SK-N-DZ (cell line): Measurements from ENCODE around the gene TBC1D1.

Experiments
- DNase-seq: peaks from one replicate; pipeline ENCODE4 v3.0.0-alpha.2; 2015; ENCODE audit warnings: low spot score

TBC1D1 gene

GRCh38 chr4:37990731-37991245 lies 99.9 kb downstream of the TBC1D1 start:
- DNase-seq, result no peak

DNA sequence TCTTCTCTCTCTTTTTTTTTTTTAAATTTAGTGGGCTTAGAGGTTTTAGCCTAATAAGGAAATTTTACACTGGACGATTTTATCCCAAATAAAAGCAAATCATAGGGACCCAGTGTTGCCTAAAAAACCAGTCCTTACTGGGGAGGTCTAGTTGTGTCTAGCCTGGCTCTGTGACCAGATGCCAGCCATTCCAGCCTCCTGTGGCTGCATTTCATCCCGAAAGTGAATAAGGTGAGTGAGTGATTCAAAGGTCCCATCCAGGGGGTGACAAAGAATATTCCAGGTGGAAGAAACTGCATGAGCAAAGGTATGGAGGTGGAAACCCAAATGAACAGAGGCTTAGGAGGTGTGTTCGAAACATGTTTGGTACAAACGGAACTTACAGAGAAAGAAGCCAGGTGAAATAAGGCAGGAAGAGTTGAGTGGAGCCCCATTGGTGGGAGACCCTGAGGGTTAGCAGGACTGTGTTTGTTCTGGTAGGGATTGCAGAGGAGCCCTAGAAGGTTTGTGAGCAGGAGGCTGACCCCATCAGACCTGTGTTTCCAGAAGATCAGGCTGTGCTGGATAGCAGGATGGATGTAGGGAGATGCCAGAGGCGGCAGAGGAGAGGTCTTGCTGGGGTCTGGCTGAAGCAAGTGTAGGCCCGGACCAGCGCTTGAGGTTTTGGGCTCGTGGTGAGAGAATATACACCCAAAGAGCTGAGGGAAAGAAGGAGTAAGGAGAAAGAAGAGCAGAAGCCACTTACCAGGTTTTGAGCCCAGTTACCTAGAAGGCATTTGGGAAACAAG lies 100.9 kb downstream of the TBC1D1 start:
- DNase-seq, result no peak

DNA sequence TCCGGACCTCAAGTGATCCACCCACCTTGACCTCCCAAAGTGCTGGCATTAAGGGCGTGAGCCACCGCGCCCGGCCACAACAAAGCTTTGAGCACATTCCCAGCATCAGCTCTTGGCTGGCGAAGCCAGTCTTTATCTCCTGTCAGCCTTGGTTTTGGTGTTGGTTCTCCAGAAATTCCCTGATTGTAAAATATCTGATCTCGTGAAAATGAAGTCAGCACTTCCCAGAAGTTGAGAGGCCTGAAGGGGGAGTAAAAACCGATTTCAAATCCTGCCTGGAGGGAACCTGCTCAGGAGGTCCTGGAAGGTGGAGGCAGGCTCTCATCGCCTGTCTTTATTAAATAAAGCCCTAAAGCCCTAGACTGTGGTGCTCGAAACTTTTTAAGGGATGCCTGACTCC lies 102.9 kb downstream of the TBC1D1 start:
- no peak for DNase-seq

- DNase-seq, result no peak
These were observed 103.7 kb downstream of the TBC1D1 start for GRCh38 chr4:37994569-37994968.

DNA sequence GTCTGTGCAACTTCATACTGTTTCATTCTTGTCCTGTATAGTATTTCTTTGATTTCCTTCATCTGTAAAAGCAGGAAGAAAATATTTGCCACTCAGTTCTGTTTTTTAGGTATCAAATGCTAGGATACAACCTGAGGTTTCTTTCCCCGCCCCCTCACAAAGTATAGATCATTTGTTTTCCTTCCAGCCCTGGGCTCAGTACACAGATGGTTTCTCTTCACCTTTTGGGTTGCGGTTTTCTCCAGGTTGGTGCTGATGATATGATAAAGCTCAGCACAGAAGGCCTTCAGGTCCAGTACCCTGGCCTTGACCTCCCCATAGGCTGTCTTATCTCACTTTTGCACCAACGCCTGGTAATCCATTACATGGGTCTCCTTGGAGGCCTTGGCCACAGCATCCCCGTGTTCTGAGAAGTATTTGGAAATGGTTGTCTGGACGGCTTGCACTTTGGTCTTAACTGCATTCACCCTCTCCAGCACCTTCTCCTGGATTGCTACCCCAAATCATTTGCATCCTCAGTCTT lies 104.5 kb downstream of the TBC1D1 start:
- no peak for DNase-seq

DNA sequence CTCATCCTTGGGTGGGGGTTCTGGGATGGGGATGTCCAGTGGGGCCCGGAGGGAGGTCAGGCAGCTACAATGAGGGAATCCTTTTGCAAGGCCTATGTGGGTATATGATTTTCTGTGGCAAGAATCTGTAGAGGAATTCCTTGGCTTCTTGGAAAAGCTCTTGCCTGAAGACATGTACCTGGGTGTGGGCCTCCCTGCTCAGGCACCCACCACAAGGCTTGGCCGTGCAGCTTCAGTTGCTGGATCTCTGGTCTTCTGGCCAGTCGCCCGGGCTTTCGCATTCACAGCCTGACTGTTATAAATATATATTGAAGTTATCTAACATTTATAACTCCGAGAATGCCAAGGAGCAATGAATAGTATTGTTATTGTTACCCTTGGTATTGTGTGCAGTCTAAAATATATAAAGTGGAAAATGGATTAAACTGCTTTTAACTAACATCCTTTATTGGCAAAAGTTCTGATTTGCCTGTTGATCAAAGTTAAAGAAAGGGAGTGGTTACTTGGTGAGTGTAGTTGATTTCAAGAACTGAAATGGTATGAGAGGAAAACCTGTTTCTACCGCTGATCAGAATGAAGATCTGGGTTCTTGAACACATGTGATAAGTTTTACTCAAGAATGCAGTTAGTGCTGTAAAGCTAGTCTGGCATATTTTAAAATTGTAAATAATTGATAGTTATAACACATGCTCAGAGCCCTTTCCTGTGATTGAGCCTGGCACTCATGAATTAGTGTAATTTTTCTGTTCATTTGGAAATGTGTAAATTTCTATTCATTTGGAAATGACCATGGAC lies 105.3 kb downstream of the TBC1D1 start:
- DNase-seq, result no peak

DNA sequence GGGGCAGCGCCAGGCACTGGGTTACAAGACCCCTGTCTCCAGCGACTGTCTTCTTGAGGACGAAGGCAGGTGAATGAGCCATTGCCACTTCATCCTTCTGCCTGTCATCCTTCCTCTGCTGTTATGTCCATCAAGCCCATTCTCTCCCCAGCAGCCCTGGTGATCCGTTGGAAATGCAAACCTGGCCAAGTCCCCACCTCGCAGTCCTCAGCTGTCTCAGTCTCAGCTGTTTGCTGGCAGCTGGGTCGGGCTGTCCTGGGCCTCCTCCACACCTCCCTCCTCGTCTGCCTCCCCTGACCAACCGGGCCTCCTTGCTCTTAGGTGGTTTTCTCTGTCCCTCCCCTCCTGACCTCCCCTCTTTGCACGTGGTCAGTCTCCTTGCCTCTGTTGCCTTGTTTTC lies 107.3 kb downstream of the TBC1D1 start:
- DNase-seq, result no peak

GRCh38 chr4:37999000-37999716 lies 108.3 kb downstream of the TBC1D1 start:
- DNase-seq, result no peak

- no peak for DNase-seq
These were observed 109.1 kb downstream of the TBC1D1 start for GRCh38 chr4:37999965-38000364.

- no peak for DNase-seq
These were observed 111.0 kb downstream of the TBC1D1 start for GRCh38 chr4:38001927-38002326.

GRCh38 chr4:38002451-38003071 lies 111.7 kb downstream of the TBC1D1 start:
- no peak for DNase-seq

- DNase-seq, result no peak
These were observed 112.2 kb downstream of the TBC1D1 start for GRCh38 chr4:38003102-38003501.

- no peak for DNase-seq
These were observed 112.7 kb downstream of the TBC1D1 start for GRCh38 chr4:38003628-38004027.

DNA sequence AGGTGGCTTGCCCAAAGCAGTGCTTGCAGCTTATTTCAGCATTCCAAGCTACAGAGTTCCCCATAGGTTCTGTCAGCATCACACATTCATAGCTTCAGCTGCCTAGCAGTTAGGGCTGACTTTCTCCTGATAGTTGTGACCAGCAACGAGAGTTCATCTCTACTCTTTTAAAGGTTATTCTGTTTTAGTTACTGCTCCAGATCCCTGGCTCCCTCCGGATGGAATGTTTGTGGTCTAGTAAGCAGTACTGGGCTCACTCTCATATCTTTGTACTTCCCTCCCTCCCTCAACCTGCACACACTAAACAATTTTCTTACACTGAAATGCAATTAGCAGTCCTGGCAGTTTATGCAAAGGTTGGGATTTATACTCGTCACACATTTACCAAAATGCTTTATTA lies 113.2 kb downstream of the TBC1D1 start:
- DNase-seq, result no peak

GRCh38 chr4:38004887-38005286 lies 114.0 kb downstream of the TBC1D1 start:
- no peak for DNase-seq

- no peak for DNase-seq
These were observed 114.8 kb downstream of the TBC1D1 start for GRCh38 chr4:38005637-38006036.

DNA sequence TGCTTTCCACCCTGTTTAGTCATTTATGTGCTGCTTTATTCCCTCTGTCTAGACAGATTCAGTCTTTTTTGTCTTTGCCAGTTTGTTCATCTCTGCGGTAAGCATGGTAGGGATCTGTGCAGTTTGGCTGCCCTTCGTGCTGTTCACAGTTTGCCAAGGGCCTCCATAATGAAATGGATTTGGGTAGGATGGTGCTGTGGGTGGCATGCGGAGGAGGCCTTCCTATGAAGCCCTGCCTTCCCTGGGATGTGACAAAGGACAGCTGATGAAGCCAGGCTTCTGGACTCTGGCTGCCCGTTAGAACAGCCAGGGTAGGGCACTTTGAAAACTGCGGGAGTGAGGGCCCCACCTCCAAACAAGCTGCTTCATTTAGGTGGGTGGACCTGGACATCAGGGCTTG lies 116.8 kb downstream of the TBC1D1 start:
- no peak for DNase-seq

GRCh38 chr4:38008571-38009021 lies 117.7 kb downstream of the TBC1D1 start:
- DNase-seq, result no peak

DNA sequence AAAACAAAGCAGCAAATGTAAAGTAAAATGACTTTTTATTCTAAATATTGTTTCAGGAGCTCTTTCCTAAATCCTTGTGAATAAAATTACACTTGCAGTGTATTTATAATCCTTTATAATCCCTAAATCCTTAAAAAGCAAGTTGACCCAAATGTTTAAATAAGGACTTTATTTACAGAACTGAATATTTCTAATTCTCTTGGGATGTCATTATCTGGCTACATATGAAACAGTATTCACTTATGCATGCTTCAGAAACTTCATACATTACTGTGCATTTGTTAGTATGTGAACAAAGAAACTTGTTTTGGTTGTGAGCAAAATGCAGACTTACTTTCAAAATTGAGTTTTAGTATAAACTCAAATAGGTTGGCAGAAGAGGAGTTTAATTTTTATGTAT lies 118.5 kb downstream of the TBC1D1 start:
- DNase-seq, result no peak

DNA sequence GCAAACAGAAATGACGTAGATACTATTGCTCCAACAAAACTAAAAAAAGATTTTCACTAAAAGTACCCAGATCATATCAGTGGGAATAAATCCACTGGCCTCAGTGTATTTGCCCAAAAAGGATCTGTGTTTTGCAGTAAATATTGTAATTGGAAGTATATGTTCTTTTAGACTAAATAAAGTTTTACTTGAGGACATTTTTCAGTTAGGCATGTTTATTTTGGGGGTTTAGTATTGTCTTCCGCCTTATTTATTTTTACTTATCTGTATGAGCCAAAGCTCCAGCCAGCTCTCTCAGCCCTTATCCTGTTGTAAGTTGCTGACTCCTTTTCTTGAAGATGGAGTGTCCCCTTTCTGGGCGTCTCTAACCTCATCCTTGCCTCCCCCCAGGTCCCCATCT lies 119.1 kb downstream of the TBC1D1 start:
- no peak for DNase-seq

GRCh38 chr4:38011511-38012162 lies 120.8 kb downstream of the TBC1D1 start:
- DNase-seq, result no peak
